GM20000 (cell line): Measurements from ENCODE around the gene TICAM1.

ENCODE experiments used
- DNase-seq: peaks from one replicate; pipeline ENCODE4 v3.0.0; 2012; ENCODE audit warnings: low spot score
- CTCF ChIP-seq: IDR thresholded peaks from 2 replicates; pipeline ENCODE4 v1.5.1; 2012; ENCODE audit warnings: mild to moderate bottlenecking, control low read depth; ENCODE audit errors: extremely low read depth, missing control alignments

The TICAM1 gene

GRCh38 chr19:4776436-4777211 lies 54.9 kb downstream of the TICAM1 start:
- TF ChIP-seq CTCF: no peak
- DNase-seq: no peak

DNA sequence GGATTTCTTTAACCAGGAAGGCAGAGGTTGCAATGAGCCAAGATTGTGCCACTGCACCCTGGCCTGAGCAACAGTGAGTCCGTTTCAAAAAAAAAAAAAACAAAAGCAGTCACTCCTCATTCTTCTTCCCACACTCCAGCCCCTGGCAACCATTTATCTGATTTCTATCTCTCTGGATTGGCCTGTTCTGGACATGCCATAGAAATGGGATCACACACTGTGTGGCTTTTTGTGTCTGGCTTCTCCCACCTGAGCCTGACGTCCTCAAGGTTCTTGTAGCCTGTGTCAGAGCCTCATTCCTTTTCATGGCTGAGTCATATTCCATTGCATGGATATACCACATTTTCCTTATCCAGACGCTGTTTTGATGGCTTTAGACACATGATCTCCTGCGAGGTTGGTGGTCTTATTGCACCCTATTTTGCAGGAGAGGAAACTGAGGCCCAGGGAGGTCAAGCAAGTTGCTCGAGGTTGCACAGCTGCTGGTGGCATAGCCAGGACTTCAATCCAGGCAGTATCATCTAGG lies 55.8 kb downstream of the TICAM1 start:
- no peak for DNase-seq
- no peak for TF ChIP-seq CTCF

GRCh38 chr19:4774136-4774535 lies 57.4 kb downstream of the TICAM1 start:
- TF ChIP-seq CTCF: no peak
- DNase-seq: no peak

DNA sequence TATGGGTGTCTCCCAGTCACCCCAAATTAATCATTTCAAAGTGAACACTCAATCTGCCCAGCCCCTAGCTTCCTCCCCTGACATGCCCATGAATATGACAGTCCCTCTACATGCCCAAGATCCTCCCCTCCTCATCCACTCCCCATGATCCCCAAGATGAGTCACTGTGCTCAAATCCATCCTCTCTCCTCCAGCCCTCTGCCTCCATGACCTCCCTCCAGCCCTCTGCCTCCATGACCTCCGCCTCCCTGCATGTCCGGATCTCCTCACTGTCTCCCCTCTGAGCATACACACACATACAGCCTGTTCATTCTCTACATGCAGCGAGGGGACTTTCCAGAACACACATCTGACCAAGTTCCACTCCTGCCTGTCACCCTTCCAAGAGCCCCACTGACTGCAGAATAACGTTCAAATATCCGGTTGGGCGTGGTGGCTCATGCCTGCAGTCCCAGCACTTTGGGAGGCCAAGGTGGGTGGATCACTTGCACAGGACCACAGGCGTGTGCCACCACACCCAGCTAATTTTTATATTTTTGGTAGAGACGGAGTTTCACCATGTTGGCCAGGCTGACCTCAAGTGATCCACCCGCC lies 58.4 kb downstream of the TICAM1 start:
- TF ChIP-seq CTCF: no peak
- DNase-seq: no peak

DNA sequence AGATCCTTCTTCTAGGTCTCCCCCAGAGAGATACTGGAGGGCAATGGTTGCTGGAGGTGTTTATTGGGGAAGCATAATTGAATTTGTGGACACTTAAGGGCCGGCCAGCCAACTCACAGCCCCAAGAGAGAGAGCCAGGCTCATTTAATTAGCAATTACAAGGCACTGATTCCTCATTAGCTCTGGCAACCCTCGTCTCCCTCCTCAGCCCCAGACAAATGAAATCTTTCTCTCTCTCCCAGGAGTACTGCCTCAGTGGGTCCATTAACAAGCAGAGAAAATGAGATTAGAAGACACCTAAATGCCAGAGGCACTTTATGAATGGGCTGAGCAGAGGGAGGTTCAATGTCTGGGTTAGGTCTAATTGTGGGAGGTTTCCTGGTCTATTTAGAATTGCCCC lies 58.9 kb downstream of the TICAM1 start:
- DNase-seq: no peak
- no peak for TF ChIP-seq CTCF

DNA sequence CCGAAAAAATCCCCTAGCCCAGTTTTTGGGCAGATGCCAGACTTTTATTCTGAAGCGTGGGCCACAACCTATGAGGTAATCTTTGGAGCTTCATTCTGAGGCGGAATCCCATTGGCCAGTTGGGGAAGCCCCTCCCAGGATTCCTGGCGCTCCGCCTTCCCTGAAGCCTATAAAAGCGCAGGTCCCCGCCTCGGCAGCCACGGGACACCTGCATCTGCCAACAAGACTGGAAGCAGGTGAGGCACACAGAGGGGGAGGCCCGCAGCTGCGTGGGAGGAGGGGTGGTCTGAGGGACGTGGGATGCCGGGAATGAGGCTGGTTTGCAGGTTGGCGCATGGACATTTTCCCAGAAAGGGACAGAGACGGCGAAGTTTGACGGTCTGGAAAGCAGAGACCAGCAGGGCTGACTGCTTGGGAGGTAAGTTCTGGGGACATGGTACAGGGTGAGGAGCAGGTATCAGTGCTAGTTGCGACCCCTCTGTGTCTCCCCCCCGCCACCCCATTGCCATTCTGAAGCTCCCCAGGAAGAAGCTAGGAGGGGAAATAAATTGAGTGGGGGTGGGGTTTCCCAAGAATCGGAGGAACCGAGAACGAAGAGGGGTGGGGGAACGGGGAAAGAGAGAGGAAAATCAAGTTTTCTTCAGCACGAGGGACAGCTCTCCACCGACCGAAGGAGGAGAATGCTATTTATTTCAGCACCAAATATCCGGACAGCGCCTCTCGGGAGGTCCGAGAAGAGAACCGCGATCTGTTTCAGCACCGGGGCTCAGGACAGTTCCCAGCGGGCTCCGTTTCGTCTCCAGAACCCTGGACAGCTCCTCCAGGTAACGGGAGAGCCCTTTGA lies 62.4 kb downstream of the TICAM1 start:
- peak; percentile 81 for DNase-seq
- TF ChIP-seq CTCF: no peak
